ENCODE data around the gene BBS9. TPM values are rescaled to one million over a fixed set of nuclear protein-coding genes. Genes with fewer than 3 reads are reported as not detected.

The BBS9 gene
- total and polyA plus RNA-seq, 9 of the 15 experiments (the other 6 are each of a cell fraction or from before 2014, with no cell fraction given) = 0.77 to 3.3 (median 2.4) TPM

DNA sequence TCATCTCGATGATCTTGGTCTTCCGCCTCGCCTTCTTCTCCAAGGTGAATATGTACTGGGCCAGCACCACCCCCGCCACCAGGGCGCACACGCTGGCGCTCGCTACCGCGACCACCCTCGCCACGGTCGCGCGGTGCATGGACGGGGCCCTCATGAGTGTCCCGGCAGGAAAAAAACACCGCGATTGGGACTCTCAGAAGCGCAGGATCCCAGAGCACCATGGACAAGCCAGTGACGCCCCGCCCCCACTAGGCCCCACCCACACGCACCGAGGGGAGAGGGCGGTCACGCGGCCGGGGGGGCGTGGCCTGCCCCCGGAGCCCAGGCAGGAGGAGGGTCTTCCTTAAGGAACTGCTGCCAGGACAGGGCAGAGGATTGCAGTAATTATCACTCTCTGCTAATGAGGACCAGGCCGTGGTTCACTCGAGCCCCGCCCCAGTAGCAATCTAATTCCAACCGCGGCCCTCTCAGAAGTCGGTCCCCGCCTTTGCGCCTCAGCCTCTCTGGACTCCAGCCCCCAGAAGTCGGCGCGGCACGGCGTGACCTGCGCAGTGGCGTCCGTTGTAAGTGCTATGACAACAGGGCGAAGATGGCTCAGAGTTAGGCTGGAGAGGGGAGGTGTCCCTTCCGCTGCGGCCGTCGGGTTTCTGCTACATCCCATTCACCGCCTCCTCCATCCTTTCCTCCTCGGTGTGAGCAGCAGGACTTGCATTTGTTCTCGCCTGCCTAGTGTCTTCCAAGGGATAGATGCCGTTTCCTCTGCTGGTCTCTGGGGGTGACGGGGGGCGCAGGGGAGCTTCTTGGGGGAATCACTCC, at the start of gene BBS9 (continued):
- TF ChIP-seq BMI1 (IDR thresholded peaks at IDR 0.05; ENCODE audit: low read length) = peak; percentile 79
- no peak for TF ChIP-seq TCF7L2 (IDR thresholded peaks at IDR 0.05; ENCODE audit: low read depth, low read length)
- no peak for TF ChIP-seq RBM14 (IDR thresholded peaks at IDR 0.05; ENCODE audit: borderline replicate concordance, insufficient read depth, low read depth, low read length)
- TF ChIP-seq, protein P1, sequence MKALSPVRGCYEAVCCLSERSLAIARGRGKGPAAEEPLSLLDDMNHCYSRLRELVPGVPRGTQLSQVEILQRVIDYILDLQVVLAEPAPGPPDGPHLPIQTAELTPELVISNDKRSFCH (CRISPR knock-in tag; IDR thresholded peaks at IDR 0.05) = no peak
- TF ChIP-seq, protein P1 (tag; IDR thresholded peaks at IDR 0.05) = no peak
- no peak for TF ChIP-seq ETS2 (tag; IDR thresholded peaks at IDR 0.05; ENCODE audit: borderline replicate concordance, poor library complexity, severe bottlenecking)
- TF ChIP-seq, protein P2, sequence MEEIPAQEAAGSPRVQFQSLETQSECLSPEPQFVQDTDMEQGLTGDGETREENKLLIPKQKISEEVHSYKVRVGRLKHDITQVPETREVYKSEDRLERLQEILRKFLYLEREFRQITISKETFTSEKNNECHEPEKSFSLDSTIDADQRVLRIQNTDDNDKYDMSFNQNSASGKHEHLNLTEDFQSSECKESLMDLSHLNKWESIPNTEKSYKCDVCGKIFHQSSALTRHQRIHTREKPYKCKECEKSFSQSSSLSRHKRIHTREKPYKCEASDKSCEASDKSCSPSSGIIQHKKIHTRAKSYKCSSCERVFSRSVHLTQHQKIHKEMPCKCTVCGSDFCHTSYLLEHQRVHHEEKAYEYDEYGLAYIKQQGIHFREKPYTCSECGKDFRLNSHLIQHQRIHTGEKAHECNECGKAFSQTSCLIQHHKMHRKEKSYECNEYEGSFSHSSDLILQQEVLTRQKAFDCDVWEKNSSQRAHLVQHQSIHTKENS (CRISPR knock-in tag; IDR thresholded peaks at IDR 0.05) = no peak
- peak; percentile 68 for TF ChIP-seq EGR1 (conservative IDR thresholded peaks at IDR 0.05)
- TF ChIP-seq ESRRB (CRISPR knock-in tag; IDR thresholded peaks at IDR 0.05; ENCODE audit: borderline replicate concordance) = no peak
- peak; percentile 70 for TF ChIP-seq ATF7 (IDR thresholded peaks at IDR 0.05)
- TF ChIP-seq PYGO2 (tag; IDR thresholded peaks at IDR 0.05) = no peak
- TF ChIP-seq ARNT (IDR thresholded peaks at IDR 0.05) = no peak
- TF ChIP-seq, protein P3, sequence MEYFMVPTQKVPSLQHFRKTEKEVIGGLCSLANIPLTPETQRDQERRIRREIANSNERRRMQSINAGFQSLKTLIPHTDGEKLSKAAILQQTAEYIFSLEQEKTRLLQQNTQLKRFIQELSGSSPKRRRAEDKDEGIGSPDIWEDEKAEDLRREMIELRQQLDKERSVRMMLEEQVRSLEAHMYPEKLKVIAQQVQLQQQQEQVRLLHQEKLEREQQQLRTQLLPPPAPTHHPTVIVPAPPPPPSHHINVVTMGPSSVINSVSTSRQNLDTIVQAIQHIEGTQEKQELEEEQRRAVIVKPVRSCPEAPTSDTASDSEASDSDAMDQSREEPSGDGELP (CRISPR knock-in tag; IDR thresholded peaks at IDR 0.05; ENCODE audit: borderline replicate concordance) = peak; percentile 58; the same call in 1 of the 2 replicates
- peak; percentile 87 for TF ChIP-seq RBFOX2 (IDR thresholded peaks at IDR 0.05; ENCODE audit: low read depth, low read length)
- TF ChIP-seq RBBP5 (IDR thresholded peaks at IDR 0.05; ENCODE audit: borderline replicate concordance, insufficient read depth, low read length, poor library complexity, severe bottlenecking) = peak; percentile 2
- TF ChIP-seq ZFPM2 (CRISPR knock-in tag; IDR thresholded peaks at IDR 0.05) = no peak
- TF ChIP-seq ZNF224 (CRISPR knock-in tag; IDR thresholded peaks at IDR 0.05) = no peak
- TF ChIP-seq, protein P4, sequence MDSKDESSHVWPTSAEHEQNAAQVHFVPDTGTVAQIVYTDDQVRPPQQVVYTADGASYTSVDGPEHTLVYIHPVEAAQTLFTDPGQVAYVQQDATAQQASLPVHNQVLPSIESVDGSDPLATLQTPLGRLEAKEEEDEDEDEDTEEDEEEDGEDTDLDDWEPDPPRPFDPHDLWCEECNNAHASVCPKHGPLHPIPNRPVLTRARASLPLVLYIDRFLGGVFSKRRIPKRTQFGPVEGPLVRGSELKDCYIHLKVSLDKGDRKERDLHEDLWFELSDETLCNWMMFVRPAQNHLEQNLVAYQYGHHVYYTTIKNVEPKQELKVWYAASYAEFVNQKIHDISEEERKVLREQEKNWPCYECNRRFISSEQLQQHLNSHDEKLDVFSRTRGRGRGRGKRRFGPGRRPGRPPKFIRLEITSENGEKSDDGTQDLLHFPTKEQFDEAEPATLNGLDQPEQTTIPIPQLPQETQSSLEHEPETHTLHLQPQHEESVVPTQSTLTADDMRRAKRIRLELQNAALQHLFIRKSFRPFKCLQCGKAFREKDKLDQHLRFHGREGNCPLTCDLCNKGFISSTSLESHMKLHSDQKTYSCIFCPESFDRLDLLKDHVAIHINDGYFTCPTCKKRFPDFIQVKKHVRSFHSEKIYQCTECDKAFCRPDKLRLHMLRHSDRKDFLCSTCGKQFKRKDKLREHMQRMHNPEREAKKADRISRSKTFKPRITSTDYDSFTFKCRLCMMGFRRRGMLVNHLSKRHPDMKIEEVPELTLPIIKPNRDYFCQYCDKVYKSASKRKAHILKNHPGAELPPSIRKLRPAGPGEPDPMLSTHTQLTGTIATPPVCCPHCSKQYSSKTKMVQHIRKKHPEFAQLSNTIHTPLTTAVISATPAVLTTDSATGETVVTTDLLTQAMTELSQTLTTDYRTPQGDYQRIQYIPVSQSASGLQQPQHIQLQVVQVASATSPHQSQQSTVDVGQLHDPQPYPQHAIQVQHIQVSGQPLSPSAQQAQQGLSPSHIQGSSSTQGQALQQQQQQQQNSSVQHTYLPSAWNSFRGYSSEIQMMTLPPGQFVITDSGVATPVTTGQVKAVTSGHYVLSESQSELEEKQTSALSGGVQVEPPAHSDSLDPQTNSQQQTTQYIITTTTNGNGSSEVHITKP (IDR thresholded peaks at IDR 0.05; ENCODE audit: partially characterized antibody) = peak; percentile 10
- TF ChIP-seq NFIC (IDR thresholded peaks at IDR 0.05) = peak; percentile 69
- TF ChIP-seq MTA2 (IDR thresholded peaks at IDR 0.05; ENCODE audit: low read depth) = no peak
- peak; percentile 61; the same call in 1 of the 2 replicates for TF ChIP-seq ZBTB17 (CRISPR knock-in tag; IDR thresholded peaks at IDR 0.05)
- TF ChIP-seq SREBF2 (CRISPR knock-in tag; IDR thresholded peaks at IDR 0.05) = no peak
- TF ChIP-seq GABPB1 (CRISPR knock-in tag; IDR thresholded peaks at IDR 0.05) = no peak

Measured in K562 (cell line).